Activated B cell treated with CpG ODN at 0.5 μM for 24 hours (primary cell): ENCODE data around the gene PTPRCAP. TPM values are rescaled to one million over a fixed set of nuclear protein-coding genes. Genes with fewer than 3 reads are reported as not detected.
A peak's percentile ranks its signal among the peaks of the same experiment; 100 is the strongest.

ENCODE experiments used
- ATAC-seq: fragments of 200-7000 bp; cut with Tn5 transposase; one replicate; pipeline ENCODE4 v1.10.0; 2021; ENCODE audit warnings: low read depth, mild to moderate bottlenecking, moderate library complexity
- CTCF ChIA-PET: fragments of 350-600 bp; sonication (Branson Sonifier 250); formaldehyde crosslinking; loops from one replicate; lab custom pipeline; 2021; ENCODE audit warnings: antibody characterized with exemption; lab: Charles Lee
- POLR2A ChIA-PET: fragments of 350-600 bp; sonication (Branson Sonifier 250); formaldehyde crosslinking; loops from one replicate; lab custom pipeline; 2021; ENCODE audit warnings: antibody characterized with exemption; lab: Charles Lee
- DNase-seq: peaks from one replicate; pipeline ENCODE4 v3.0.0; 2022
- H3K27ac Mint-ChIP-seq: one replicate; pipeline ENCODE4 v1.8.0; 2020; ENCODE audit warnings: mixed read lengths
- H3K27me3 Mint-ChIP-seq: one replicate; pipeline ENCODE4 v1.8.0; 2021; ENCODE audit warnings: mixed read lengths
- H3K36me3 Mint-ChIP-seq: one replicate; pipeline ENCODE4 v1.8.0; 2021; ENCODE audit warnings: low read depth, mixed read lengths
- H3K4me1 Mint-ChIP-seq: one replicate; pipeline ENCODE4 v1.8.0; 2021; ENCODE audit warnings: mixed read lengths
- H3K4me3 Mint-ChIP-seq: one replicate; pipeline ENCODE4 v1.8.0; 2020; ENCODE audit warnings: mild to moderate bottlenecking, mixed read lengths
- H3K9me3 Mint-ChIP-seq: one replicate; pipeline ENCODE4 v1.8.0; 2020; ENCODE audit warnings: mixed read lengths
- intact Hi-C: fragments of 100-400 bp; cut with micrococcal nuclease; formaldehyde crosslinking; loops from one replicate; pipeline ENCODE4 v1.15.1; 2024
- total RNA-seq: library from RNA; stranded (reverse); gene quantifications from 2 replicates; pipeline ENCODE4 v1.2.3, GENCODE V29; 2022
- TF ChIP-seq, protein P1 (sequence below): fragments of 200-600 bp; IDR thresholded peaks from one replicate; pipeline ENCODE4 v1.8.0; 2022; ENCODE audit warnings: antibody characterized with exemption, mild to moderate bottlenecking

The PTPRCAP gene
- total RNA-seq, 1 donor from 2014 or later = 328 TPM

GRCh38 chr11:67449116-67449844 is 11.8 kb upstream of the PTPRCAP start:
- Mint-ChIP-seq H3K27ac (peak overlapping the region; percentile 42), H3K4me3 (no peak overlapping the region), H3K27me3 (no peaks in the 10 kb centered on the region), H3K9me3 (no peaks in the 10 kb centered on the region), H3K36me3 (no peaks in the 10 kb centered on the region), H3K4me1 (peaks cover 71% of the 10 kb centered on the region)
- ChIA-PET POLR2A (interaction anchor here (0.6 to 33.4 kb wide), 7 partner anchors 10 to 56 kb away, joined by 3 to 1417 read pairs (median 4); partner anchors contain the start of genes CABP4, CORO1B, GPR152 and PTPRCAP), CTCF (interaction anchor here (1.4 kb wide), 1 partner anchor 47 kb away, joined by 6 read pairs; the partner anchor contains the start of gene PPP1CA)
- ATAC-seq (no peak), DNase-seq (no peak)
- TF ChIP-seq, protein P1, sequence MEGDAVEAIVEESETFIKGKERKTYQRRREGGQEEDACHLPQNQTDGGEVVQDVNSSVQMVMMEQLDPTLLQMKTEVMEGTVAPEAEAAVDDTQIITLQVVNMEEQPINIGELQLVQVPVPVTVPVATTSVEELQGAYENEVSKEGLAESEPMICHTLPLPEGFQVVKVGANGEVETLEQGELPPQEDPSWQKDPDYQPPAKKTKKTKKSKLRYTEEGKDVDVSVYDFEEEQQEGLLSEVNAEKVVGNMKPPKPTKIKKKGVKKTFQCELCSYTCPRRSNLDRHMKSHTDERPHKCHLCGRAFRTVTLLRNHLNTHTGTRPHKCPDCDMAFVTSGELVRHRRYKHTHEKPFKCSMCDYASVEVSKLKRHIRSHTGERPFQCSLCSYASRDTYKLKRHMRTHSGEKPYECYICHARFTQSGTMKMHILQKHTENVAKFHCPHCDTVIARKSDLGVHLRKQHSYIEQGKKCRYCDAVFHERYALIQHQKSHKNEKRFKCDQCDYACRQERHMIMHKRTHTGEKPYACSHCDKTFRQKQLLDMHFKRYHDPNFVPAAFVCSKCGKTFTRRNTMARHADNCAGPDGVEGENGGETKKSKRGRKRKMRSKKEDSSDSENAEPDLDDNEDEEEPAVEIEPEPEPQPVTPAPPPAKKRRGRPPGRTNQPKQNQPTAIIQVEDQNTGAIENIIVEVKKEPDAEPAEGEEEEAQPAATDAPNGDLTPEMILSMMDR = no peak
- intact Hi-C loops = no loop called here

DNA sequence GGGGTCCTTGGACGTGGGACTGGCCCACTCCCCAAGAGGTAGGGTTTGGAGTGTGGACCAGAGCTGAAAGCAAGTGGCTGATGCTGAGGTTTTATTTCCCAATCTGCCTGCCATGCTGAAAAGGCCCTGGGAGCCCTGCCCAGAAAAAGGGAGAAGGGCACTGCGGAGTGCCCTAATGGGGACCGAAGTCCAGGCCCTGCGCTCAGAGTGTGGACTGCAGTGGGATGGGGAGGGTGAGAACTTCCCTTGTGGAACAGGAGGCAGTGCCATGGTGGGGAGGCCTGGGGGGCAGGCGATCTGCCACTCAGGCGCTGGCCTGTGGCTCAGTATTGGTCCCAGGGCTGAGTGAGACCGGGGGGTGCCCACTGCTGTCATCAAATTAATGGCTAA is 10.7 kb upstream of the PTPRCAP start:
- Mint-ChIP-seq H3K27me3 (no peaks in the 10 kb centered on the region), H3K4me3 (no peak overlapping the region), H3K4me1 (peaks cover 76% of the 10 kb centered on the region), H3K27ac (peak overlapping the region; percentile 63), H3K36me3 (no peaks in the 10 kb centered on the region), H3K9me3 (no peaks in the 10 kb centered on the region)
- TF ChIP-seq, protein P1 = no peak
- POLR2A ChIA-PET = interaction anchor here (1.8 to 33.4 kb wide), 4 partner anchors 9 to 45 kb away, joined by 3 to 1417 read pairs (median 747); partner anchors contain the start of genes CABP4, CORO1B, GPR152 and PPP1CA
- intact Hi-C loops = no loop called here
- ATAC-seq (no peak), DNase-seq (no peak)
- CTCF ChIA-PET = no interaction called here

GRCh38 chr11:67445515-67445914 is 8.0 kb upstream of the PTPRCAP start:
- H3K36me3 Mint-ChIP-seq = no peaks in the 10 kb centered on the region

GRCh38 chr11:67442504-67443404 is 5.3 kb upstream of the PTPRCAP start:
- DNase-seq (peak; percentile 30), ATAC-seq (no peak)
- TF ChIP-seq, protein P1 = no peak
- Mint-ChIP-seq H3K27me3 (no peaks in the 10 kb centered on the region), H3K9me3 (no peaks in the 10 kb centered on the region), H3K36me3 (peaks cover 6% of the 10 kb centered on the region), H3K27ac (peak overlapping the region; percentile 89), H3K4me1 (peaks cover 90% of the 10 kb centered on the region), H3K4me3 (peak overlapping the region; percentile 77)
- intact Hi-C loops = loop anchor here (1.0 to 2.0 kb wide), 2 partner anchors 14 to 18 kb away; partner anchors contain the start of gene RPS6KB2
- ChIA-PET CTCF (interaction anchor here (1.4 to 1.8 kb wide), 2 partner anchors 16 to 26 kb away, joined by 3 to 6 read pairs; partner anchors contain the start of gene TMEM134), POLR2A (interaction anchor here (0.6 to 33.4 kb wide), 14 partner anchors 4 to 208 kb away, joined by 3 to 1417 read pairs (median 4); partner anchors contain the start of genes ACY3, AIP, CABP4 and CORO1B)

More at GRCh38 chr11:67445515-67445914, 8.0 kb upstream of the PTPRCAP start:
- intact Hi-C loops = no loop called here
- H3K4me3 Mint-ChIP-seq = peak overlapping the region; percentile 72
- no peaks in the 10 kb centered on the region for H3K9me3 Mint-ChIP-seq
- POLR2A ChIA-PET = interaction anchor here (0.6 to 33.4 kb wide), 6 partner anchors 6 to 42 kb away, joined by 3 to 1417 read pairs (median 46); partner anchors contain the start of genes AIP, CABP4, CORO1B and GPR152
- peak overlapping the region; percentile 94 for H3K27ac Mint-ChIP-seq
- H3K4me1 Mint-ChIP-seq = peaks cover 88% of the 10 kb centered on the region
- TF ChIP-seq, protein P1 = no peak
- H3K27me3 Mint-ChIP-seq = no peaks in the 10 kb centered on the region
- CTCF ChIA-PET = interaction anchor here (0.9 kb wide), 1 partner anchor 15 kb away, joined by 4 read pairs; no protein-coding TSS in a partner anchor
- ATAC-seq = no peak
- no peak for DNase-seq
